ENCODE results near the gene AP4M1. TPM values are rescaled to one million over a fixed set of nuclear protein-coding genes. Genes with fewer than 3 reads are reported as not detected.

Gene AP4M1
- polyA plus RNA-seq, 1 donor from 2014 or later = 100 TPM

- Histone ChIP-seq H4K20me1 (ENCODE audit: insufficient read depth) (no peaks in the 10 kb centered on the region), H2AFZ (ENCODE audit: low read depth, low read length) (no peak overlapping the region), H3K9me3 (ENCODE audit: low read length) (no peaks in the 10 kb centered on the region), H3K79me2 (replicated peaks; ENCODE audit: insufficient read depth, low read length) (no peaks in the 10 kb centered on the region), H3K9ac (ENCODE audit: low read length) (no peak overlapping the region), H3F3A (ENCODE audit: insufficient read depth, low read length, poor library complexity, severe bottlenecking) (no peaks in the 10 kb centered on the region), H3K27ac (ENCODE audit: low read length) (no peak overlapping the region), H3K9me2 (ENCODE audit: insufficient read depth, low read length) (no peaks in the 10 kb centered on the region), H3K4me2 (ENCODE audit: low read length) (no peak overlapping the region), H3K4me3 (ENCODE audit: low read length) (no peak overlapping the region), H3K36me3 (ENCODE audit: insufficient read depth, low read length) (no peaks in the 10 kb centered on the region), H3K27me3 (ENCODE audit: insufficient read depth, low read depth, low read length) (no peaks in the 10 kb centered on the region)
- TF ChIP-seq, protein P1, sequence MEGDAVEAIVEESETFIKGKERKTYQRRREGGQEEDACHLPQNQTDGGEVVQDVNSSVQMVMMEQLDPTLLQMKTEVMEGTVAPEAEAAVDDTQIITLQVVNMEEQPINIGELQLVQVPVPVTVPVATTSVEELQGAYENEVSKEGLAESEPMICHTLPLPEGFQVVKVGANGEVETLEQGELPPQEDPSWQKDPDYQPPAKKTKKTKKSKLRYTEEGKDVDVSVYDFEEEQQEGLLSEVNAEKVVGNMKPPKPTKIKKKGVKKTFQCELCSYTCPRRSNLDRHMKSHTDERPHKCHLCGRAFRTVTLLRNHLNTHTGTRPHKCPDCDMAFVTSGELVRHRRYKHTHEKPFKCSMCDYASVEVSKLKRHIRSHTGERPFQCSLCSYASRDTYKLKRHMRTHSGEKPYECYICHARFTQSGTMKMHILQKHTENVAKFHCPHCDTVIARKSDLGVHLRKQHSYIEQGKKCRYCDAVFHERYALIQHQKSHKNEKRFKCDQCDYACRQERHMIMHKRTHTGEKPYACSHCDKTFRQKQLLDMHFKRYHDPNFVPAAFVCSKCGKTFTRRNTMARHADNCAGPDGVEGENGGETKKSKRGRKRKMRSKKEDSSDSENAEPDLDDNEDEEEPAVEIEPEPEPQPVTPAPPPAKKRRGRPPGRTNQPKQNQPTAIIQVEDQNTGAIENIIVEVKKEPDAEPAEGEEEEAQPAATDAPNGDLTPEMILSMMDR (IDR thresholded peaks at IDR 0.05; ENCODE audit: poor library complexity, severe bottlenecking) = no peak
- TF ChIP-seq, protein P2, sequence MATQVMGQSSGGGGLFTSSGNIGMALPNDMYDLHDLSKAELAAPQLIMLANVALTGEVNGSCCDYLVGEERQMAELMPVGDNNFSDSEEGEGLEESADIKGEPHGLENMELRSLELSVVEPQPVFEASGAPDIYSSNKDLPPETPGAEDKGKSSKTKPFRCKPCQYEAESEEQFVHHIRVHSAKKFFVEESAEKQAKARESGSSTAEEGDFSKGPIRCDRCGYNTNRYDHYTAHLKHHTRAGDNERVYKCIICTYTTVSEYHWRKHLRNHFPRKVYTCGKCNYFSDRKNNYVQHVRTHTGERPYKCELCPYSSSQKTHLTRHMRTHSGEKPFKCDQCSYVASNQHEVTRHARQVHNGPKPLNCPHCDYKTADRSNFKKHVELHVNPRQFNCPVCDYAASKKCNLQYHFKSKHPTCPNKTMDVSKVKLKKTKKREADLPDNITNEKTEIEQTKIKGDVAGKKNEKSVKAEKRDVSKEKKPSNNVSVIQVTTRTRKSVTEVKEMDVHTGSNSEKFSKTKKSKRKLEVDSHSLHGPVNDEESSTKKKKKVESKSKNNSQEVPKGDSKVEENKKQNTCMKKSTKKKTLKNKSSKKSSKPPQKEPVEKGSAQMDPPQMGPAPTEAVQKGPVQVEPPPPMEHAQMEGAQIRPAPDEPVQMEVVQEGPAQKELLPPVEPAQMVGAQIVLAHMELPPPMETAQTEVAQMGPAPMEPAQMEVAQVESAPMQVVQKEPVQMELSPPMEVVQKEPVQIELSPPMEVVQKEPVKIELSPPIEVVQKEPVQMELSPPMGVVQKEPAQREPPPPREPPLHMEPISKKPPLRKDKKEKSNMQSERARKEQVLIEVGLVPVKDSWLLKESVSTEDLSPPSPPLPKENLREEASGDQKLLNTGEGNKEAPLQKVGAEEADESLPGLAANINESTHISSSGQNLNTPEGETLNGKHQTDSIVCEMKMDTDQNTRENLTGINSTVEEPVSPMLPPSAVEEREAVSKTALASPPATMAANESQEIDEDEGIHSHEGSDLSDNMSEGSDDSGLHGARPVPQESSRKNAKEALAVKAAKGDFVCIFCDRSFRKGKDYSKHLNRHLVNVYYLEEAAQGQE (IDR thresholded peaks at IDR 0.05; ENCODE audit: borderline replicate concordance) = no peak
- TF ChIP-seq MXI1 (conservative IDR thresholded peaks at IDR 0.05; ENCODE audit: poor library complexity, severe bottlenecking) (no peak), RAD21 (conservative IDR thresholded peaks at IDR 0.05) (no peak), EP300 (conservative IDR thresholded peaks at IDR 0.05; ENCODE audit: poor library complexity, severe bottlenecking) (no peak)
Observed at GRCh38 chr7:100109521-100110163, 8.2 kb downstream of the AP4M1 start.

GRCh38 chr7:100111156-100111555, 9.7 kb downstream of the AP4M1 start:
- Histone ChIP-seq H3K27ac (ENCODE audit: low read length) (no peak overlapping the region), H3K4me2 (ENCODE audit: low read length) (no peak overlapping the region), H3K79me2 (replicated peaks; ENCODE audit: insufficient read depth, low read length) (no peaks in the 10 kb centered on the region), H2AFZ (ENCODE audit: low read depth, low read length) (no peak overlapping the region), H3K9ac (ENCODE audit: low read length) (no peak overlapping the region), H3K36me3 (ENCODE audit: insufficient read depth, low read length) (no peaks in the 10 kb centered on the region), H3K27me3 (ENCODE audit: insufficient read depth, low read depth, low read length) (no peaks in the 10 kb centered on the region), H3K4me3 (ENCODE audit: low read length) (no peak overlapping the region), H4K20me1 (ENCODE audit: insufficient read depth) (no peaks in the 10 kb centered on the region), H3K9me3 (ENCODE audit: low read length) (no peaks in the 10 kb centered on the region), H3F3A (ENCODE audit: insufficient read depth, low read length, poor library complexity, severe bottlenecking) (no peaks in the 10 kb centered on the region), H3K9me2 (ENCODE audit: insufficient read depth, low read length) (no peaks in the 10 kb centered on the region)
- TF ChIP-seq EZH2 (IDR thresholded peaks at IDR 0.05; ENCODE audit: borderline replicate concordance, insufficient read depth, low read length, poor library complexity, severe bottlenecking) (no peak), POLR2AphosphoS5 (IDR thresholded peaks at IDR 0.05) (no peak), SMC3 (conservative IDR thresholded peaks at IDR 0.05; ENCODE audit: poor library complexity) (no peak), MXI1 (conservative IDR thresholded peaks at IDR 0.05; ENCODE audit: poor library complexity, severe bottlenecking) (no peak), RAD21 (conservative IDR thresholded peaks at IDR 0.05) (no peak), TAF1 (IDR thresholded peaks at IDR 0.05; ENCODE audit: low read depth) (no peak), EP300 (conservative IDR thresholded peaks at IDR 0.05; ENCODE audit: poor library complexity, severe bottlenecking) (no peak)
- TF ChIP-seq, protein P1 (IDR thresholded peaks at IDR 0.05; ENCODE audit: poor library complexity, severe bottlenecking) = no peak
- TF ChIP-seq, protein P2 (IDR thresholded peaks at IDR 0.05; ENCODE audit: borderline replicate concordance) = no peak
